NOMO-1 treated with DMSO at 0.1 percent for 48 hours (cell line): ENCODE results near the gene ATR.
"Not testable (repeated sequence)": the region's sequence is repeated elsewhere in the genome, so short reads cannot be mapped to it uniquely, and the experiment has no call there.

ENCODE experiments used
- DNase-seq: peaks from one replicate; lab custom pipeline; 2025; ENCODE audit not compliant: unreplicated experiment; lab: John Stamatoyannopoulos, UW

The ATR gene

DNA sequence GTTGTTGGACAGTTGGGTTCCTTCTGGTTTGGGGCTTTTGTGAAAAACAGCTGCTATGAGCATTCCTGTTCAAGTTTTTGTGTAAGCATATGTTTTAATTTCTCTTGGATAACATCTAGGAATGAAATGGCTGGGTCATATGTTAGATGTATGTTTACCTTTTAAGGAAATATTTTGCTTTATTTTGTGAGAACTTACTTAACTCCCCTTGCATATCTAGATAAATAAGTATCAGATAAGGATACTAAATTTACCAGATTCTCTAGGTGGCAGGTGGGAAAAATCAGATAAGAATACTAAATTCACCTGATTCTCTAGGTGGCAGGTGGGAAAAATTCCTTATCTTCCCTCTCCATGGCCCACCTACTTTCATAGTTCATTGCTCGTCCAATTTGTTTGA is 16.6 kb upstream of the ATR start:
- no peak for DNase-seq

DNA sequence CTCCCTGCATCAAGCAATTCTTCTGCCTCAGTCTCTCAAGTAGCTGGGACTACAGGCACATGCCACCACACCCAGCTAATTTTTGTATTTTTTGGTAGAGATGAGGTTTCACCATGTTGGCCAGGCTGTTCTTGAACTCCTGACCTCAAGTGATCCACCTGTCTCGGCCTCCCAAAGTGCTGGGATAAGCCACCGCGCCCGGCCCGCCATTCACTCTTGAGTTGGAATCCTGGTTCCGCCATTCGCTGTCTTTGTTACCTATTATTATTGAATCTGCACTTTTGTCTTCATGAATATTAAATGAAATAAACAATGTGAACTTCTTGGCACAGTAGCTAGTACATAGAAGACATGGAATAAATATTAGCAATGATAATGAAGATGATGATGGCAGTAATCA is 13.7 kb upstream of the ATR start:
- DNase-seq: not testable (repeated sequence)

DNA sequence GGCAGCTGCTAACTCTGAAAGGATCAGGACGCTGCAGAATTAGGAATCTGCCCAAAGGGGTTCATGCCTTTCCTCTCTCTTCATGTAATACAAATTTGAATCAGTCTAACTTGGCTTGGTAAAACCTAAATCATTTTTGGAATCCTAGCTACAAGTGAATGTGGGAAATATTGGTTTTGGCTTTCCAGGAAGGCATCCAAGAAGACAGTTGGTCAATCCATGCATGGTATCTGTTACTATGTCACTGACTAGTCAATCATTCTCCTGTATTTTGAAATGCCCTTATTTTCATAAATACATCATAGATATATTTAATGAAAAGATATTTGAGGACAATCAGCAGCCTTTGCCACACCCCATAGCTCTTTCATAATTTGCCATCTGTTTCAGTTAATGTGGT is 10.2 kb upstream of the ATR start:
- DNase-seq: no peak

DNA sequence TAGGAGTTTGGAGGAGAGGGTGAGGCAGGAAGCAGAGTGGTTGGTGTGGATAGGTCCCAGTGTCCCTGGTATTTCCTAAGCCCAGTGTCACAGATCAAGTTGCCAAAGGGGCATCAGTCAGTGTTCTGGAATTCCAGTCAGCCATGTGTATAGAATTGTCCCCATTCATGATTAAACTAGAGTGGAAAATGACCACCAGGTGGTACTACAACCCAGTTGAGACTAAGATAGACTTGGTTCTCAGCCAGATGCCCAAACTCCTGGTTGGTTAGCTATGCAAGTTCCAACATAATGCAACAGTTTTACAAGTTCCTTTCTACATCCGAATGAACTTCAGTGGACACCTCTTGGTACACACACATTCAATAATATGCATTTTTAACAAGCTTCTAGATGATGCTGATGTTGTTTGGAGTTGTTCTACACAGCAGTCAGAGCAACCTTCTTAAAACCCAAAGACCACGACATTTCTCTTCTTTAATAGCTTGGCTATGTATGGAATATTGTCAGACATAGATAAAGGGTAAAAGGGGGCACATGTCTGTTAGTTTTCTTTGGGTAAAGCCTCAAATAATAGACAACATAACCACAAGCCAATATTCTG is 8.4 kb upstream of the ATR start:
- peak; percentile 48 for DNase-seq

DNA sequence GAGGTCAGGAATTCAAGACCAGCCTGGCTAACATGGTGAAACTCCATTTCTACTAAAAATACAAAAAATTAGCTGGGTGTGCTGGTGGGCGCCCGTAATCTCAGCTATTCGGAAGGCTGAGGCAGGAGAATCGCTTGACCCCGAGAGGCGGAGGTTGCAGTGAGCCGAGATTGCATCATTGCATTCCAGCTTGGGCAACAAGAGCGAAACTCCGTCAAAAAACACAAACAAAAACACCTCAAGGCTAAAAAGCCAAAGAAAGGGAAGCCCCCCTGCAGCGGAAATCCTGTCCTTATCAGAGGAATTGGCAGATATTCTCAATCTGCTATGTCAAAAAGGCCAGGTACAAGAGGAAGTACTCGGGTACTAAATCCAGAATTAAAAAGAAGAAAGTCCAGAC is 2.5 kb upstream of the ATR start:
- DNase-seq: not testable (repeated sequence)

DNA sequence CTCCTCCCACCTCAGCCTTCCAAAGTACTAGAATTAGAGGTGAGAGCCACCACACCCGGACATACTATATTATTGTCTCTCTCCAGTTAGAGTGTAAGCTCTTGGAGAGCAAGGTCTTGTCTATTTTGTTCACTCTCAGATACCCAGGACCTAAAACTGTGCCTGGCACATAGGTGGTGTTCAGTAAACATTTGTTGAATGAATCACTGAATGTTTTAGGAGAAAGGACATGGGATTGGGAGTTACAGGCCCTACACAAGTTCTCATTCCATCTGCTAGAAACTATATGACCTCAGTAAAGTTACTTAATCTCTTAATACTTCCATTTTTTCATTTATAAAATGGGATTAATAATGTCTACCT is 1.5 kb upstream of the ATR start:
- no peak for DNase-seq

DNA sequence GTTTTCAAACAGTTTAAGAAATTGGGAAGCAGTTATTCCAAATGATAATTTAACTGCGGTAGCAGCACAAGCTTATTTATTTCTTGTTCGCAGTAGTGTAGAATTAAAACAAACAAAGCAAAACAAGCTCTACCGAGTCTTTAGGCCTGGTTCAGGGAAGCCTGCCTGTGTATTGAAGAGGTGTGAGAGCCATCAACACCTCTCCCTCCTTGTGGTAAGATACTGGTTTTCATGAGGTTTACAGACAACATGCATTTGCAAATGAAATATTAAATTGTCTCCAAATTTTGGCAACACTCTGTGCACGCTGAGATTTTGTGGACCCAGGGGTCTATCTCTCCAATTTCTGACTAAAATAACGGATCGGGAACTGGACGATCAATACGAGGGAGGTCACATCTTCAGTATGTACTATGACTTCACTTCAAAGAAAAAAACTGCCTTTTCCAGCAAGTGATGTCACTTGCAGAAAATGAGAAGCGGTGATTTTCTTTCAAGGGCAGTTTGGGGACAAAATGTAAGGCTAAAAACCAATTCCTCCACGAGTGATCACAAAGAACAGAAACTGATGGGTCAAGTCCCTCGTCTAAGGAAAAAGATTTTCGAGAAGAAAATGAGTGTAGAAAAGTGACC is 721 bp downstream of the ATR start:
- no peak for DNase-seq

DNA sequence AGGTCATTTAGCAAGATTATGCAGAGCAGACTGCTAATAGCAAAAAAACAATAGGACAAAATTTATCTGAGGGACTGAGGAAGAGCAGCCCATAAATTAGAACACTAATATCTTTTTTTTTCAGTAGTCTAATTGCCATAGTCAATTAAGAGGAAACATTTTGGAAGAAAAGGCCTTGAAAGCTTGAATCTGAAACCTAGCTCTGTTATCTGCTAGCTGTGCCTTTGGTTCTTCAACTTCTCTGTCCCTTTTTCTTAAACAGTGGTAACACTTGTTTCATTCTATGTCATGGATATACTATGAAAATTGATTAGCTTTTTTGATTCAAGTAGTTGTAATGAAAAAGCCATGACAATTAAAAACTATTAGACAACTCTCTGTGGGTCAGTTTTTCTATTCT is 1.7 kb downstream of the ATR start:
- no peak for DNase-seq

DNA sequence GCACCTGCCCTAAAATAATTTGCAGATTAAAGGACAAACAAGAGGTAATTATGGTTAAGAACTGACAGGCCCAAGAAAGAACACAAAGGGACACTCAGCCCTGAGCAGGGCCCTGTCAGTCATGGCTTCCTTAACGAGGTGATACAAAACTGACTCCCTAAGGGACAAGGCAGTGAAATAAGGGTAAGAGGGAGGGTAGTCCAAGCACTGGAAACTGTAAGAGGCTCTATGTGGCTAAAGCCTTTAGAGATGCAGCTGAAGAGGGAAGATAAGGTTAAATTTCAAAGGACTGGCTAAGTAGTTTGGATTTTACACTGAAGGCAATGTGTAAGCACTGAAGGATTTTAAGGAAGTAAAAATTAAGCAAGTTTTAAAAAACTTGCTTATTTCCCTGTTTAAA is 3.9 kb downstream of the ATR start:
- peak; percentile 16 for DNase-seq

DNA sequence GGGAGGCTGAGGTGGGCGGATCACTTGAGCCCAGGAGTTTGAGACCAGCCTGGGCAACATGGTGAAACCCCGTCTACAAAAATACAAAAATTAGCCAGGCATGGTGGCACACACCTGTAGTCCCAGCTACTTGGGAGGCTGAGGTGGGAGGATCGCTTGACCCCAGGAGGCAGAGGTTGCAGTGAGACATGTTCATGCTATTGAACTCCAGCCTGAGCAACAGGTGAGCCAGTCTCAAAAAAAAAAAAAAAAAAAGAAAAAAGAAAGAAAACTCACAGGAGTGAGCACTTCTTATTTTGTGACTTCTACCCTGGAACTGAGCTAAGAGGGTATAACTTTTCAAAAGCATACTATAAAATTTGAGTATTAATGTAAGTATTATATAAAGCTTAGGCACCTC is 4.3 kb downstream of the ATR start:
- DNase-seq: not testable (repeated sequence)

DNA sequence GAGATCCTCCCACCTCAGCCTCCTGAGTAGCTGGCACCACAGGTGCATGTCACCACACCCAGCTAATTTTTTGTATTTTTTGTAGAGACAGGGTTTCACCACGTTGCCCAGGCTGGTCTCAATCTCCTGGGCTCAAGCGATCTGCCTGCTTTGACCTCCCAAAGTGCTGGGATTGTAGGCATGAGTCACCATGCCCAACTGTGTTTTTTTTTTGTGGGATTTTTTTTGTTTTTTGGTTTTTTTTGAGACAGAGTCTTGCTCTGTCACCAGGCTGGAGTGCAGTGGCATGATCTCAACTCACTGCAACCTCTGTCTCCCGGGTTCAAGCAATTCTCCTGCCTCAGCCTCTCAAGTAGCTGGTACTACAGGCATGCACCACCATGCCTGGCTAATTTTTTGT is 9.1 kb downstream of the ATR start:
- not testable (repeated sequence) for DNase-seq

DNA sequence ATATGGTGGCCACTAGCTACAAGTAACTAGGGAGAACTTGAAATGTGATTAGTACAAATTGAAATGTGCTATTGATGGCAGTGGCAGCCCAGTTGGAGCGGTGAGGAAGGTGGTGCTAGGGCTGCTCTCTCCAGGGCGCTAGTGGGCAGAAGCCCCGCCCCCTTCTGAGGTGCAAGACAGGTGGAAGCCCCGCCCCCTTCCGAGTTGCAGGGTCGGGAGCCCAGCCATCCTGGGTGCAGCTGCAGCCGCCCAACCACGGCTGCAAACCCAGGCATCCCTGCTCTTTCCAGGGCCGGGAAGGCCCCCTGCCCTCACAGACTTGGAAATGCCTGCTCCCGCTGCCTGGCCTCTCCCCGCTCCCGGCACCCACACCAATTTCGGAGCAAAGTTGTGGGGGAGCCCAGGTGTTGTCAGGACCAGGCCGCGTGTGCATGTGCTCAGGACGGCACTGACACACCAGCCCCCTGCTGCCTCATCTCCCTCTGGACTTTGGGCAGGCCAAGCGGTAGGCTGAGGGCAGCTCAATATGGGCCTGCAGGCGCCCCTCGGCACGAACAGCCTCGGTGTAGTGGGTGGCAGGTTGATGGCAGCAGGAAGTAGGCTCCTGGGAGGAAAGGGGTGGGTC is 10.0 kb downstream of the ATR start:
- no peak for DNase-seq

DNA sequence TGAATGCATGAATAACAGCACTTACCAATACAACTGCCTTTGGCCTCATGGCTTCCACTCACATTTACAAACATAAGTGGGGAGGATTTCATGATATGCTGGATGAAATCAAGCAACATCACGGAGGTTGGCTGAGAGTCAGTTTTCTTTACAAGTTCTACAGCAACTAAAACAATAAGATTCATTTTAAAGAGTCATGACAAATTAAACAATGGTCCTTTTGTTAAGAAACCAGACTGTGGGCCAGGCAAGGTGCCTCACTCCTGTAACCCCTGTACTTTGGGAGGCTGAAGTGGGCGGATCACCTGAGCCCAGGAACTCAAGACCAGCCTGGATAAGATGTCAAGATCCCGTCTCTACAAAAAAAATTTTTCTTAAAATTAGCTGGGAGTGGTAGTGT is 12.4 kb downstream of the ATR start:
- no peak for DNase-seq

DNA sequence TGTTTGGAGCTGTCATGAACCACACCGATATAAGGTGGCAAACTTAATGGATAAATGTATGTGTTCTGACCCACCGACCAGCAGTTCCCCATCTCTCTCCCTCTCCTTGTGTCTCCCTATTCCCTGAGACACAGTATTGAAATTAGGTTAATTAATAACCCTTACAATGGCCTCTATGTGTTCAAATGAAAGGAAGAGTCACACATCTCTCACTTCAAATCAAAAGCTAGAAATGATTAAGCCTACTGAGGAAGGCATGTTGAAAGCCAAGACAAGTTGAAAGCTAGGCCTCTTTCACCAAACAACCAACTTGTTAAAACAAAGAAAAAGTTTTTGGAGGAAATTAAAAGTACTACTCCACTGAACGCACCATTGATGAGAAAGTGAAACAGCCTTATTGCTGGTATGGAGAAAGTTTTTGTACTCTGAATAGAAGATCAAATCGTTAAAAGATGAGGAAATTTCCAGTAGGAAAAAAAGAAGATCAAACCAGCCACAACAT is 15.0 kb downstream of the ATR start:
- DNase-seq: no peak

DNA sequence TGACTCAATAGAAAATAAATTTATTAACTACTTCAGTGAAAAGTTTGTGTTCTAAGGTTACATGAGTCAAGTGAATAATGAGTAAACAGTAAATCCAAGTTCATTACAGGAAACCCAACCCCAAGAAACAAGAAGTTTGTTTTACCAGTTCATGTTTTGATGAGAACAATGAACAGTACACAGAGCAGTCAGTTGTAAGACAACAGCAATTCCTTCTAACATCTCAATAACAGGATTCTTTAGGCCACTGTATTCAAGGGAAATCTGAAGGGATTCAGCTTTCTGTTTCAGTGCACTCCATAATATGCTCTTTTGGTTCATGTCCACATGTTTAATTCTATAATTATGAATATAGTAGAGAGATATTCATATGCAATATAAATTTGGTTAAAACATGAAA is 18.4 kb downstream of the ATR start:
- no peak for DNase-seq

DNA sequence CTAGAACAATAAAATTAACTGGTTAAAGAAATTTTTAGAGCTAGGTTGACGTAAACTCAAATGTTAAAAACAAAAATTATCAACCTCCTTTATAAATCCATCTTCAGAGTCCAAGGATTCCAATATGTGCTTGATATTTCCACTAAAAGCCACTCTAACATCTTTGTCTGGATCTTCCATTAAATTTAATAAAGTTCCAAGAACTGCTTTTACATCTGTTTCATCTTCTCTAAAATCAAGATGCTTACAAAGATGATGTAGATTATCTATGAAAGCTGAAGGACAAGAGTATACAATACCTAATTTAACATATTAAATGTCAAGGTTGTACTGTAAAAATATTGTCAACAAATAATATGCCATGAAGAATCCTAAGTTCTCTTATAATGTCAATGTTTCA is 24.8 kb downstream of the ATR start:
- DNase-seq: no peak

DNA sequence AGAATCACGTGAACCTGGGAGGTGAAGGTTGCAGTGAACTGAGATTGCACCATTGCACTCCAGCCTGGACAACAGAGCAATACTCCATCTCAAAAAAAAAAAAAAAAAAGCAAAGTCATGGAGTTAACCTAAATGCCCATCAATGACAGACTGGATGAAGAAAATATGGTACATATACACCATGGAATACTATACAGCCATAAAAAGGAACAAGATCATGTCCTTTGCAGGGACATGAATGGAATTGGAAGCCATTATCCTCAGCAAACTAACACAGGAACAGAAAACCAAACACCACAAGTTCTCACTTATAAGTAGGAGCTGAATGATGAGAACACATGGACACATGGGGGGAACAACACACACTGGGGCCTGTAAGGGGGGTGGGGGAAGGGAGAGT is 26.0 kb downstream of the ATR start:
- DNase-seq: not testable (repeated sequence)

DNA sequence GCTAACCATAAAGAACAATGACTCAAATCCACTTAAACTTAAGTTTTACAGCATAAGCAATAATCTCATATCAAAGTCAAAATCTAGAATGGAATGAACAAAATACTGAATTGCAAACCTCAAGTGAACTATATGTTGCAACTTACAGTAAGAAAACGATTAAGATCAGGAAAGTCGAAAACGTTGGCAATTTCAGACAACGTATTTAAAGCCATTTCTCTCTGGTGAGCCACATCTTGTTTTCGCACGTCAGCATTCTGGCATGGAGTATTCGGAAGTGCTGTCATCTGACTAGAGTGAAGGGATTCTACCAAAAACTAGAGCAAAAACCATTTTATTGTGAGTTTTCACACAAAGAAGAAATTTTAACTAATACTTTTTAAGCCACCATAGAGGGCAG is 28.5 kb downstream of the ATR start:
- no peak for DNase-seq

DNA sequence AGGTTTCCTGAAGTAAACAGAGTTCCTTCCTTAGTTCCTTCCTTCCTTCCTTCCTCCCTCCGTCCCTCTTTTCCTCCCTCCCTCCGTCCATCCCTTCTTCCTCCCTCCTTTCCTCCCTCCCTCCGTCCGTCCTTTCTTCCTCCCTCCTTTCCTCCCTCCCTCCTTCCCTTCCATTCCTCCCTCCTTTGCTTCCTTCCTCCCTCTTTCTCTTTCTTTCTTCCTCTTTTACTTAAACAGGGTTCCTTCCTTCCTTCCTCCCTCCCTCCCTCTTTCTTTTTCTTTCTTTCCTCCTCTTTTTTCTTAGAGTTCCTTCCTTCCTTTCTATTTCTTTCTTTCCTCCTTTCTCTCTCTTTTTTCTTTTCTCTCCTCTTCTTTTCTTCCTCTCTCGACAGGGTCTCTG is 35.2 kb downstream of the ATR start:
- DNase-seq: no peak

DNA sequence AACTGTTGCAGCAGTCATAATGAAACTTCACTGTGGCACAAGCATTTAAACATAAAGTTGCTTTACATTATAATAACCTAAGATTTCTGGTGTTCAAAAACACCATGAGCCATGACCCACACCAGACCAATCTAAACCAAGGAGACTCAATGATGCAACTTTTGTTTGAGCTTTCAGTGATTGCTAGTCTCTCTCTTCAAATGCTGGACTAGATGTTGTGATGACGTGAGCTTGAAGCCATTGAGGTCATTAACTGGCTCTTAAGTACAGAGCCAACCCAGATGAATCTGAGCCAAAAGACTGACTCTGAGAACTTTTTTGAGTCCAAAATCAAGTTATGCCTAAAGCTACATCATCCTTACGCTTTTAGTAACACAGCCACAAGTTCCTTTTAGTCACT is 36.5 kb downstream of the ATR start:
- no peak for DNase-seq

DNA sequence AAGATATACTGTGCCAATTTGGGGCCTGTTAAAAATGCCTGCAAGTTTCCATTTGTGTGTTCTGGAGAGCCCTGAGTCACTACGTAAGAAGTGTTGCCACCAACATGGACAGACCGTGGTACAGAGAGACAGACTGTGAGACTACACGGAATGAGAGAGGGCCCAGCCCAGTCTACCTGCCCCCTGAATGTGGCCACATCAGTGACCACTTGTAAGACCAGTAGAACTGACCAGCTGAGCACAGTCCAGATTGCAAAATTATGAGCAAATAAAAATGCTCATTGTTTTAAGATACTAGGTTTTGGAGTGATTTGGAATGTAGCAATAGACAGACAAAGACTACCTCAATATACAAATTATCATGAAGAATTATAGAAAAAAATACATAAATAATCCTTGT is 42.0 kb downstream of the ATR start:
- no peak for DNase-seq

DNA sequence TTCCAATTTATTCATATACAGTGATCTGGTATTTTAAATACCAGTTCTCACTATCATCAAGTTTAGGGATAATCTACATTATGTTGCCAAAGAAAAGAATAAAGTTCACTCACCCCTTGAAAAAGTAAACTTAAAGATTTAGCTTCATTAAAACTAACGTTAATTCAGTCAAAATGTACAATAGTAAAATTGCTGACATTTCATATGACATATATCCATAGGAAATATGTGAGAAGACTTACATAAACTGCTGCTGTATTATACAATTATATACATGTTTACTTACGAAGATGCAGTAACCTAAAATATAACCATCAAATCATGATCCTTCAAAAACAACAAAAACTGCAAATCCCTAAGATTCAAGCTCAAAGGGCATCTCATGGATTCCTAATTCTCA is 44.0 kb downstream of the ATR start:
- DNase-seq: no peak

DNA sequence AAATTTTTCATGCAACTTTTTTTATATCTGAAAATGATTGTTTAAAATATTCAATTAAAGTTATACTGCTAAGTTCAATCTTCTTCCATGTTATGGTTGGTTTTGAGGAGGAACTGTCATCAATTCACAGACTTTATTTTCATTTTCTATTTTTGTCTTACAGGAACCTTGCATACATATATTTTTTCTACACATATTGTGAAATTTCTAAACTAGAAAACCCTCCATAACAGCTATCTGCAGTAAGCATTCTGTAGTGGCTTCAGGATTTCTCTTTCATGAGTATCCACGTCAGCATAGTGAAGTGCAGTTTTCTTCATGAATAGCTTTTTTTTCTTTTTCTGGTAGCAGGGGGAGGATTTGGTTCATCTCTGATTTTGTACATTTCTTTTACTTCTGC is 48.2 kb downstream of the ATR start:
- DNase-seq: peak; percentile 81
